Measurements from ENCODE around the gene GTF3C2. TPM values are rescaled to one million over a fixed set of nuclear protein-coding genes. Genes with fewer than 3 reads are reported as not detected.

Gene GTF3C2
- total and polyA plus RNA-seq, 4 donors = 28.7 to 61.8 (median 43.7) TPM

GRCh38 chr2:27363933-27364332 is 7.4 kb upstream of the GTF3C2 start:
- Histone ChIP-seq H3K27ac (ENCODE audit: low read depth in 1 of 2, low read length in 1 of 2) (no peak overlapping the region), H3K27me3 (ENCODE audit: control insufficient read depth in 3 of 3, insufficient read depth in 3 of 3, low read length in 2 of 3) (no peaks in the 10 kb centered on the region), H3K9ac (ENCODE audit: insufficient read depth in 1 of 2, low read length in 2 of 2) (no peak overlapping the region), H3K9me3 (ENCODE audit: control insufficient read depth in 4 of 4, insufficient read depth in 3 of 4, low read length in 3 of 4) (no peaks in the 10 kb centered on the region), H3K36me3 (ENCODE audit: control insufficient read depth in 4 of 4, insufficient read depth in 4 of 4, low read length in 4 of 4) (peaks cover 17 to 31% (median 25%) of the 10 kb centered on the region in 4 donors), H3K4me1 (ENCODE audit: control insufficient read depth in 5 of 5, insufficient read depth in 5 of 5, low read length in 5 of 5) (peaks cover 0 to 1% (median 0%) of the 10 kb centered on the region in 5 donors), H3K4me3 (no peak overlapping the region)
- TF ChIP-seq CTCF (IDR thresholded peaks at IDR 0.05; ENCODE audit: control extremely low read depth, extremely low read depth) = no peak
- no peak for ATAC-seq (ENCODE audit: insufficient read depth, low FRiP score)
- WGBS, 2 donors = 86 to 90% methylated on average over 2 of the region's 2 CpGs
- DNase-seq = no peak

- DNase-seq = no peak
- no peaks in the 10 kb centered on the region for H3K27me3 ChIP-seq (ENCODE audit: control insufficient read depth in 3 of 3, insufficient read depth in 3 of 3, low read length in 2 of 3)
- TF ChIP-seq CTCF (IDR thresholded peaks at IDR 0.05; ENCODE audit: control extremely low read depth, extremely low read depth) = no peak
- no peak overlapping the region for H3K9ac ChIP-seq (ENCODE audit: insufficient read depth in 1 of 2, low read length in 2 of 2)
- H3K9me3 ChIP-seq (ENCODE audit: control insufficient read depth in 4 of 4, insufficient read depth in 3 of 4, low read length in 3 of 4) = no peaks in the 10 kb centered on the region
- no peak overlapping the region for H3K4me3 ChIP-seq
- no peak for ATAC-seq (ENCODE audit: insufficient read depth, low FRiP score)
- peaks cover 0 to 5% (median under 1%) of the 10 kb centered on the region in 5 donors for H3K4me1 ChIP-seq (ENCODE audit: control insufficient read depth in 5 of 5, insufficient read depth in 5 of 5, low read length in 5 of 5)
- H3K36me3 ChIP-seq (ENCODE audit: control insufficient read depth in 4 of 4, insufficient read depth in 4 of 4, low read length in 4 of 4) = peaks cover 14 to 28% (median 21%) of the 10 kb centered on the region in 4 donors
- H3K27ac ChIP-seq (ENCODE audit: low read depth in 1 of 2, low read length in 1 of 2) = no peak overlapping the region
- 93 to 98% methylated on average over 4 of the region's 4 CpGs for WGBS, 2 donors
Measured at GRCh38 chr2:27362678-27363420, 6.3 kb upstream of the GTF3C2 start.

GRCh38 chr2:27356056-27356381 is 545 bp downstream of the GTF3C2 start:
- WGBS, 2 donors = 0 to 1% methylated on average over 12 of the region's 12 CpGs
- H3K27ac ChIP-seq (ENCODE audit: low read depth in 1 of 2, low read length in 1 of 2) = peak overlapping the region; percentile 90 to 99
- ATAC-seq (ENCODE audit: insufficient read depth, low FRiP score) = peak; percentile 36

More at GRCh38 chr2:27356056-27356381, 545 bp downstream of the GTF3C2 start:
- TF ChIP-seq CTCF (IDR thresholded peaks at IDR 0.05; ENCODE audit: control extremely low read depth, extremely low read depth) = no peak
- peak in 1 of 3 donors; percentile 31 for DNase-seq
- Histone ChIP-seq H3K4me3 (peak overlapping the region; percentile 81), H3K9ac (ENCODE audit: insufficient read depth in 1 of 2, low read length in 2 of 2) (peak overlapping the region; percentile 74 to 82), H3K4me1 (ENCODE audit: control insufficient read depth in 5 of 5, insufficient read depth in 5 of 5, low read length in 5 of 5) (peaks cover 0 to 16% (median 4%) of the 10 kb centered on the region in 5 donors), H3K27me3 (ENCODE audit: control insufficient read depth in 3 of 3, insufficient read depth in 3 of 3, low read length in 2 of 3) (no peaks in the 10 kb centered on the region), H3K9me3 (ENCODE audit: control insufficient read depth in 4 of 4, insufficient read depth in 3 of 4, low read length in 3 of 4) (no peaks in the 10 kb centered on the region), H3K36me3 (ENCODE audit: control insufficient read depth in 4 of 4, insufficient read depth in 4 of 4, low read length in 4 of 4) (peaks cover 0 to 5% (median 2%) of the 10 kb centered on the region in 4 donors)
